ENCODE data around the gene AXIN1.
"Not testable (repeated sequence)": the region's sequence is repeated elsewhere in the genome, so short reads cannot be mapped to it uniquely, and the experiment has no call there.

Gene AXIN1

GRCh38 chr16:369866-370436 lies 17.4 kb upstream of the AXIN1 start:
- DNase-seq (ENCODE audit: extremely low read depth in 1 of 2, low read depth in 1 of 2): no peak

- no peak for DNase-seq (ENCODE audit: extremely low read depth in 1 of 2, low read depth in 1 of 2)
Measured at GRCh38 chr16:369275-369865, 16.8 kb upstream of the AXIN1 start.

- DNase-seq (ENCODE audit: extremely low read depth in 1 of 2, low read depth in 1 of 2): no peak
Measured at GRCh38 chr16:368388-369158, 16.1 kb upstream of the AXIN1 start.

- no peak for DNase-seq (ENCODE audit: extremely low read depth in 1 of 2, low read depth in 1 of 2)
Measured at GRCh38 chr16:367333-367903, 14.9 kb upstream of the AXIN1 start.

- DNase-seq (ENCODE audit: extremely low read depth in 1 of 2, low read depth in 1 of 2): no peak
Measured at GRCh38 chr16:366476-366875, 14.0 kb upstream of the AXIN1 start.

GRCh38 chr16:364595-365491 lies 12.3 kb upstream of the AXIN1 start:
- no peak for DNase-seq (ENCODE audit: extremely low read depth in 1 of 2, low read depth in 1 of 2)

- no peak for DNase-seq (ENCODE audit: extremely low read depth in 1 of 2, low read depth in 1 of 2)
Measured at GRCh38 chr16:363766-364490, 11.4 kb upstream of the AXIN1 start.

GRCh38 chr16:363110-363765 lies 10.7 kb upstream of the AXIN1 start:
- DNase-seq (ENCODE audit: extremely low read depth in 1 of 2, low read depth in 1 of 2): no peak

- DNase-seq (ENCODE audit: extremely low read depth in 1 of 2, low read depth in 1 of 2): not testable (repeated sequence)
Measured at GRCh38 chr16:362702-362999, 10.1 kb upstream of the AXIN1 start.

GRCh38 chr16:361872-362701 lies 9.6 kb upstream of the AXIN1 start:
- peak; percentile 48 to 53 for DNase-seq (ENCODE audit: extremely low read depth in 1 of 2, low read depth in 1 of 2)

- no peak for DNase-seq (ENCODE audit: extremely low read depth in 1 of 2, low read depth in 1 of 2)
Measured at GRCh38 chr16:361341-361871, 8.9 kb upstream of the AXIN1 start.

GRCh38 chr16:360698-361336 lies 8.3 kb upstream of the AXIN1 start:
- DNase-seq (ENCODE audit: extremely low read depth in 1 of 2, low read depth in 1 of 2): no peak

GRCh38 chr16:359871-360697 lies 7.6 kb upstream of the AXIN1 start:
- no peak for DNase-seq (ENCODE audit: extremely low read depth in 1 of 2, low read depth in 1 of 2)

- DNase-seq (ENCODE audit: extremely low read depth in 1 of 2, low read depth in 1 of 2): no peak
Measured at GRCh38 chr16:359067-359763, 6.7 kb upstream of the AXIN1 start.

- DNase-seq (ENCODE audit: extremely low read depth in 1 of 2, low read depth in 1 of 2): no peak
Measured at GRCh38 chr16:356741-357140, 4.2 kb upstream of the AXIN1 start.

GRCh38 chr16:354971-355461 lies 2.5 kb upstream of the AXIN1 start:
- DNase-seq (ENCODE audit: extremely low read depth in 1 of 2, low read depth in 1 of 2): peak in 1 of 2 donors; percentile 40

All from activated CD8-positive, alpha-beta memory T cell treated with anti-CD3 and anti-CD28 coated beads for 1 hour (primary cell).